HG03103 (cell line): ENCODE data around the gene FKBP15.
"Not testable (repeated sequence)": the region's sequence is repeated elsewhere in the genome, so short reads cannot be mapped to it uniquely, and the experiment has no call there.

ENCODE experiments used
- ATAC-seq: cut with Tn5 transposase; IDR thresholded peaks from one replicate; pipeline ENCODE4 v1.9.1; 2021; ENCODE audit warnings: low read depth; ENCODE audit not compliant: unreplicated experiment

The FKBP15 gene

GRCh38 chr9:113221003-113221799 lies at the start of gene FKBP15, which contains the start of gene SLC31A1:
Gene FKBP15 (minus strand): TSS chr9:113221277. CDS start chr9:113221243, 34 bp downstream.
Gene SLC31A1 (plus strand): TSS chr9:113221544. CDS start chr9:113256149, 34,605 bp downstream.
- peak; percentile 73 for ATAC-seq

GRCh38 chr9:113269871-113270270 lies 48.8 kb upstream of the FKBP15 start:
- ATAC-seq: no peak

GRCh38 chr9:113269355-113269754 lies 48.3 kb upstream of the FKBP15 start:
- ATAC-seq: no peak

GRCh38 chr9:113267911-113268566 lies 47.0 kb upstream of the FKBP15 start:
- no peak for ATAC-seq

- no peak for ATAC-seq
Observed at GRCh38 chr9:113266174-113266573, 45.1 kb upstream of the FKBP15 start.

GRCh38 chr9:113261917-113262671 lies 41.0 kb upstream of the FKBP15 start:
- ATAC-seq: no peak

- no peak for ATAC-seq
Observed at GRCh38 chr9:113258282-113258681, 37.2 kb upstream of the FKBP15 start.

- no peak for ATAC-seq
Observed at GRCh38 chr9:113257863-113258262, 36.8 kb upstream of the FKBP15 start.

GRCh38 chr9:113255438-113255837 lies 34.4 kb upstream of the FKBP15 start:
- no peak for ATAC-seq

- no peak for ATAC-seq
Observed at GRCh38 chr9:113254991-113255390, 33.9 kb upstream of the FKBP15 start.

GRCh38 chr9:113250807-113251206 lies 29.7 kb upstream of the FKBP15 start:
- ATAC-seq: no peak

GRCh38 chr9:113249661-113250060 lies 28.6 kb upstream of the FKBP15 start:
- not testable (repeated sequence) for ATAC-seq

- ATAC-seq: no peak
Observed at GRCh38 chr9:113247640-113248039, 26.6 kb upstream of the FKBP15 start.

GRCh38 chr9:113246928-113247327 lies 25.9 kb upstream of the FKBP15 start:
- no peak for ATAC-seq

GRCh38 chr9:113245894-113246293 lies 24.8 kb upstream of the FKBP15 start:
- no peak for ATAC-seq

- ATAC-seq: no peak
Observed at GRCh38 chr9:113244556-113244955, 23.5 kb upstream of the FKBP15 start.

- no peak for ATAC-seq
Observed at GRCh38 chr9:113241161-113241560, 20.1 kb upstream of the FKBP15 start.

GRCh38 chr9:113238859-113239232 lies 17.8 kb upstream of the FKBP15 start:
- ATAC-seq: no peak

GRCh38 chr9:113238202-113238858 lies 17.3 kb upstream of the FKBP15 start:
- ATAC-seq: no peak

- no peak for ATAC-seq
Observed at GRCh38 chr9:113237026-113237425, 15.9 kb upstream of the FKBP15 start.
